Measurements from ENCODE around the gene PIGN.

GRCh38 chr18:62131301-62131909 is 55.5 kb downstream of the PIGN start:
- peak; percentile 89 to 96 (median 94) for TF ChIP-seq CTCF (IDR thresholded peaks at IDR 0.05)
- no peak for TF ChIP-seq POLR2A (IDR thresholded peaks at IDR 0.05)
